Vagina (tissue), 2 donors: ENCODE results near the gene HORMAD2.

Experiments
- CTCF ChIP-seq, 3 experiments: fragments of 450-650 bp in 2 of 3; fragments of 200-600 bp in 1 of 3; sonication (generic) in 1 of 3; IDR thresholded peaks; one replicate each; pipeline ENCODE4 v1.5.1; 2017 to 2019; ENCODE audit warnings: antibody characterized with exemption in 3 of 3, mild to moderate bottlenecking in 2 of 3, moderate library complexity in 2 of 3
- POLR2A ChIP-seq, 2 donors: fragments of 450-650 bp; IDR thresholded peaks; one replicate each; pipeline ENCODE4 v1.6.1; 2017; ENCODE audit warnings: antibody characterized with exemption in 2 of 2, mild to moderate bottlenecking in 2 of 2, moderate library complexity in 2 of 2
- POLR2AphosphoS5 ChIP-seq, 2 donors: sonication (generic); formaldehyde crosslinking; IDR thresholded peaks; one replicate each; pipeline ENCODE4 v1.9.0; 2017; ENCODE audit warnings: antibody characterized with exemption in 2 of 2, mild to moderate bottlenecking in 2 of 2, low read depth in 1 of 2; ENCODE audit not compliant: insufficient read depth in 1 of 2

- TF ChIP-seq CTCF (IDR thresholded peaks at IDR 0.05) (no peak), POLR2AphosphoS5 (IDR thresholded peaks at IDR 0.05; ENCODE audit: insufficient read depth in 1 of 2, low read depth in 1 of 2) (no peak), POLR2A (IDR thresholded peaks at IDR 0.05) (no peak)
Measured at GRCh38 chr22:30224161-30224857, 144.0 kb downstream of the HORMAD2 start.
